GM06990 (cell line): ENCODE data around the gene NAP1L1.

Source experiments
- DNase-seq: peaks from one replicate; pipeline ENCODE4 v3.0.0-alpha.2; 2011; ENCODE audit not compliant: insufficient read length; ENCODE audit errors: extremely low read depth
- H3K27me3 ChIP-seq: replicated peaks from 2 replicates; pipeline ENCODE4 v1.6.0; 2011; ENCODE audit warnings: low read length; ENCODE audit not compliant: control insufficient read depth, insufficient read depth
- H3K36me3 ChIP-seq: 2 replicates; pipeline ENCODE4 v1.5.1; 2011; ENCODE audit warnings: low read length; ENCODE audit not compliant: control insufficient read depth, insufficient read depth
- H3K4me3 ChIP-seq: replicated peaks from 2 replicates; pipeline ENCODE4 v1.5.1; 2011; ENCODE audit warnings: low read depth, mild to moderate bottlenecking, control low read depth, low read length
- TF ChIP-seq, protein P1 (sequence below): IDR thresholded peaks from 2 replicates; pipeline ENCODE4 v1.5.1; 2011; ENCODE audit warnings: low read length, control low read depth, mild to moderate bottlenecking, inconsistent platforms; ENCODE audit not compliant: insufficient read depth, poor library complexity, severe bottlenecking

The NAP1L1 gene

GRCh38 chr12:76081909-76082308, 2.6 kb downstream of the NAP1L1 start:
- Histone ChIP-seq H3K27me3 (no peaks in the 10 kb centered on the region), H3K4me3 (peak overlapping the region; percentile 37), H3K36me3 (peaks cover 2% of the 10 kb centered on the region)
- no peak for DNase-seq
- TF ChIP-seq, protein P1, sequence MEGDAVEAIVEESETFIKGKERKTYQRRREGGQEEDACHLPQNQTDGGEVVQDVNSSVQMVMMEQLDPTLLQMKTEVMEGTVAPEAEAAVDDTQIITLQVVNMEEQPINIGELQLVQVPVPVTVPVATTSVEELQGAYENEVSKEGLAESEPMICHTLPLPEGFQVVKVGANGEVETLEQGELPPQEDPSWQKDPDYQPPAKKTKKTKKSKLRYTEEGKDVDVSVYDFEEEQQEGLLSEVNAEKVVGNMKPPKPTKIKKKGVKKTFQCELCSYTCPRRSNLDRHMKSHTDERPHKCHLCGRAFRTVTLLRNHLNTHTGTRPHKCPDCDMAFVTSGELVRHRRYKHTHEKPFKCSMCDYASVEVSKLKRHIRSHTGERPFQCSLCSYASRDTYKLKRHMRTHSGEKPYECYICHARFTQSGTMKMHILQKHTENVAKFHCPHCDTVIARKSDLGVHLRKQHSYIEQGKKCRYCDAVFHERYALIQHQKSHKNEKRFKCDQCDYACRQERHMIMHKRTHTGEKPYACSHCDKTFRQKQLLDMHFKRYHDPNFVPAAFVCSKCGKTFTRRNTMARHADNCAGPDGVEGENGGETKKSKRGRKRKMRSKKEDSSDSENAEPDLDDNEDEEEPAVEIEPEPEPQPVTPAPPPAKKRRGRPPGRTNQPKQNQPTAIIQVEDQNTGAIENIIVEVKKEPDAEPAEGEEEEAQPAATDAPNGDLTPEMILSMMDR: no peak

- no peak for DNase-seq
These were observed 3.6 kb downstream of the NAP1L1 start for GRCh38 chr12:76080729-76081415.

GRCh38 chr12:76080017-76080728, 4.3 kb downstream of the NAP1L1 start:
- peaks cover 2% of the 10 kb centered on the region for H3K36me3 ChIP-seq
- H3K4me3 ChIP-seq: no peak overlapping the region
- TF ChIP-seq, protein P1: no peak
- H3K27me3 ChIP-seq: no peaks in the 10 kb centered on the region
- no peak for DNase-seq

More at GRCh38 chr12:76080729-76081415, 3.6 kb downstream of the NAP1L1 start:
- Histone ChIP-seq H3K36me3 (peaks cover 2% of the 10 kb centered on the region), H3K4me3 (no peak overlapping the region), H3K27me3 (no peaks in the 10 kb centered on the region)
- TF ChIP-seq, protein P1: peak; percentile 18

DNA sequence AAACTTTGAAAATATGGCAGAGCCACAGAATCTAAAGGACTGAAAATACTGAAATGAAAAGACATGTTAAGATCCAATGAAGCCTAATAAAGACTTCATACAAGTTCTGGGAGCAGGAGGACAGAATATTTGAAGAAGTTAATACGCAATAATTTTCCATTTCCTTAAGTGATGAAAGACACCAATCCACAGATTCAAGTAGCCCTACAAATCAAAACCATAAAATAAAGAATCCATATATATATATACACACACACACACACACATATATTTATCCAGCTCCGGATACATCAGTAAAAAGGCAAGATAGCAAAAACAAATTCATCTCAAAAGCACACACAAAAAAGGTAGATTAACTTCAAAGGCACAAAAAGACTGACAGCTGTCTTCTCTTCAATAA, 5.7 kb downstream of the NAP1L1 start:
- TF ChIP-seq, protein P1: no peak
- Histone ChIP-seq H3K4me3 (no peak overlapping the region), H3K27me3 (no peaks in the 10 kb centered on the region), H3K36me3 (peaks cover 2% of the 10 kb centered on the region)
- DNase-seq: no peak

DNA sequence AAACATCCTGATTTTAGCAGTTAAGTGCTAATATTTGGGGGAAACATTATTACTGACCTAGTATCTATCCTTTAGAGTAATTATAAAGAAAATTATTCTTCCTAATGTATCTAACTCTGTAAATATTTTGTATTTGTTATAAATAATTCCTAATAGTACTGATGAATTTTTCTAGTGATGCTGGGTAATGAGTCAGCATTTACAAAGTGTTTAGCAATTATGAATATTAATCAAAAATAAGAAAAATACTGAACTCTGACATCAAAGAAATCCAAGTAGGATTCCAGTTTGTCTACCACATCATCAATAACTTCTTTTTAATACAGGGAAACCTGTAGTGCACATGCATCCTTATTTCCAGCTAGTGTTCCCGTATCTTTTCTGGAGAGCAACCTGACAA, 9.0 kb downstream of the NAP1L1 start:
- TF ChIP-seq, protein P1: no peak
- Histone ChIP-seq H3K27me3 (no peaks in the 10 kb centered on the region), H3K4me3 (no peak overlapping the region), H3K36me3 (peaks cover 3% of the 10 kb centered on the region)
- no peak for DNase-seq
